Transverse colon (tissue), 4 donors: ENCODE results near the gene DDB1.

Source experiments
- POLR2A ChIP-seq: fragments of 450-650 bp; IDR thresholded peaks from one replicate; pipeline ENCODE4 v1.6.1; 2016; ENCODE audit warnings: antibody characterized with exemption, mild to moderate bottlenecking, moderate library complexity
- POLR2AphosphoS5 ChIP-seq, 3 donors: sonication (generic); formaldehyde crosslinking; IDR thresholded peaks; one replicate each; pipeline ENCODE4 v1.6.1; 2016; ENCODE audit warnings: antibody characterized with exemption in 3 of 3
- TF ChIP-seq, protein P1 (sequence below), 5 experiments: fragments of 200-600 bp in 3 of 5; fragments of 450-650 bp in 2 of 5; sonication (generic) in 3 of 5; IDR thresholded peaks; 1 replicate in 2 of 5; 2 replicates in 3 of 5; pipeline ENCODE4 v1.5.1; 2016 to 2017; ENCODE audit warnings: antibody characterized with exemption in 5 of 5, inconsistent platforms in 3 of 5, mild to moderate bottlenecking in 2 of 5, moderate library complexity in 1 of 5

DNA sequence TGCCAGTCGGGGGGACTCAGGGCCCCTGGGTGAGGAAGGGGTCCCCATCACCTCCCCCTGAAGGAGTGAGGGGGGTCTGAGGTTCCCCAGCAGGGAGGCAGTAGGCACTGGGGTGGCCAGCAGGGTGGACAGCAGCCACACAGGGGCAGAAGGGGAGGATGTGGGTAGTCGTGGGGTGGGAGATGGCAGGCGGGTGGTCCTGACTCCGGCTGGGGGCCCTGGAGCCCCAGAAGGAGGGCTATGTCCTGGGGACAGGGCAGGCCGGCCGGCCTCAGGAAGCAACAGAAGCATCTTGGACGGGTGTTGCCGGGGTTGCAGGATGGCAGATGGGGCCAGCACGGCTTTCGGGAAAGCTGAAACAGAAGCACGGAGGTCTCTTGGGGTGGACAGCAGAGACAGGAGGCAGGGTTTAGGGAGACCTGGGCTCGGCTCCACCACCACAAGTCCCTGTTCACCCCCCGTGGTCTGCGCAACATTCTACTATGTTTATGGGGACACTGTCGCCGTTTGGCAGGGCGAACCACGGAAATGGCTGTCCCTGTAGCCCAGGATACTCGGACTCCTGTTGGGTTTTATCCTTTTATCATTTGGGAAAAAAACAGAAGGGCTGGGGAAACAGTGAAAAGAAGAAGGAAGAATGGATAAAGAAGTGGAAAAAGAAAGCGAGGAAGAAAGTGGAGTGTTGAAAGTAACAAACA is 51.9 kb downstream of the DDB1 start:
- TF ChIP-seq, protein P1, sequence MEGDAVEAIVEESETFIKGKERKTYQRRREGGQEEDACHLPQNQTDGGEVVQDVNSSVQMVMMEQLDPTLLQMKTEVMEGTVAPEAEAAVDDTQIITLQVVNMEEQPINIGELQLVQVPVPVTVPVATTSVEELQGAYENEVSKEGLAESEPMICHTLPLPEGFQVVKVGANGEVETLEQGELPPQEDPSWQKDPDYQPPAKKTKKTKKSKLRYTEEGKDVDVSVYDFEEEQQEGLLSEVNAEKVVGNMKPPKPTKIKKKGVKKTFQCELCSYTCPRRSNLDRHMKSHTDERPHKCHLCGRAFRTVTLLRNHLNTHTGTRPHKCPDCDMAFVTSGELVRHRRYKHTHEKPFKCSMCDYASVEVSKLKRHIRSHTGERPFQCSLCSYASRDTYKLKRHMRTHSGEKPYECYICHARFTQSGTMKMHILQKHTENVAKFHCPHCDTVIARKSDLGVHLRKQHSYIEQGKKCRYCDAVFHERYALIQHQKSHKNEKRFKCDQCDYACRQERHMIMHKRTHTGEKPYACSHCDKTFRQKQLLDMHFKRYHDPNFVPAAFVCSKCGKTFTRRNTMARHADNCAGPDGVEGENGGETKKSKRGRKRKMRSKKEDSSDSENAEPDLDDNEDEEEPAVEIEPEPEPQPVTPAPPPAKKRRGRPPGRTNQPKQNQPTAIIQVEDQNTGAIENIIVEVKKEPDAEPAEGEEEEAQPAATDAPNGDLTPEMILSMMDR (IDR thresholded peaks at IDR 0.05) = no peak
- TF ChIP-seq POLR2A (no peak), POLR2AphosphoS5 (IDR thresholded peaks at IDR 0.05) (no peak)
